SK-N-MC (cell line): ENCODE measurements around the gene RNF213.

ENCODE experiments used
- EZH2 ChIP-seq: fragments of 200-600 bp; sonication (generic); IDR thresholded peaks from one replicate; pipeline ENCODE4 v1.6.1; 2017; ENCODE audit warnings: antibody characterized with exemption
- FOXP2 ChIP-seq: optimal IDR thresholded peaks from 2 replicates; pipeline ENCODE3; 2011; ENCODE audit warnings: mild to moderate bottlenecking, moderate library complexity; ENCODE audit not compliant: insufficient read depth; ENCODE audit errors: extremely low read length, control extremely low read depth
- POLR2AphosphoS5 ChIP-seq: IDR thresholded peaks from 2 replicates; pipeline ENCODE4 v1.6.1; 2012; ENCODE audit warnings: mild to moderate bottlenecking, low read depth, low read length, borderline replicate concordance

DNA sequence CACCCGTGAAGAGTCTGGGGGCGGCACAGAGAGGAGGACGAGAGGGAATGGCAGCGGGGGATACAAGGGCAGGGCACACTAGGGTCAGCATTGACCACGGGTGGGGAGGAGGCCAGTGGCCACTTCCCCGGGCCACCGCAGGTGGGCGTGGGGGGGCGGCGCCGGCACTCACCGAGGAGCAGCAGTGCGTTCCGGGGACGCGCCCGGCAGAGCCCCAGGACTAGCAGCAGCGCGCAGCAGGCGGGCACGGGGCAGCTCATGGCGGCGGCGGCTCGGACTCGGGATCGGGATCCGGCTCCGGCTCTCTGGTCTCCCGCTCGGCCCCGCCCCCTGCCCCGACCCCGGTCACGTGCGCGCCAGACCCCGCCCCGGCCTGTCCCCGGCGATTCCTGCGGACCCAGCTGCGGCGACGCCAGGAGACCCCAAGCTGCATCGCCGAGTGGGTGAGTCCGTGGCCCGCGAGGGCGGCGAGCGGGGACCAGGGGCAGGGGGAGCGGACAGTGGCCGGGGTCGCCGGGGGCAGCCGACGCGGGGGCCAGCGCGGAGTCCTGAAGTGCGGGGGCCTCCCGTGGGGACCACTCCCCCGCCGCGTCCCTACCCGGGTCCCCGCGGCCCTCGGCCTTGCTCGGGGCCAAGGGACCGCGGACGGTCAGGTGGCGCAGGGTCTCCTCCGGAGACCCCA lies 40.5 kb upstream of the RNF213 start, which contains the start of the genes SGSH and SLC26A11:
- TF ChIP-seq POLR2AphosphoS5 (no peak), EZH2 (no peak), FOXP2 (no peak)
